SW 1271 (cell line): ENCODE results near the gene MRPS14.
A peak's percentile ranks its signal among the peaks of the same experiment; 100 is the strongest.
"Not testable (repeated sequence)": the region's sequence is repeated elsewhere in the genome, so short reads cannot be mapped to it uniquely, and the experiment has no call there.

Experiments used
- DNase-seq, 2 experiments: peaks; one replicate each; lab custom pipeline; 2025; lab: John Stamatoyannopoulos, UW

MRPS14 gene

DNA sequence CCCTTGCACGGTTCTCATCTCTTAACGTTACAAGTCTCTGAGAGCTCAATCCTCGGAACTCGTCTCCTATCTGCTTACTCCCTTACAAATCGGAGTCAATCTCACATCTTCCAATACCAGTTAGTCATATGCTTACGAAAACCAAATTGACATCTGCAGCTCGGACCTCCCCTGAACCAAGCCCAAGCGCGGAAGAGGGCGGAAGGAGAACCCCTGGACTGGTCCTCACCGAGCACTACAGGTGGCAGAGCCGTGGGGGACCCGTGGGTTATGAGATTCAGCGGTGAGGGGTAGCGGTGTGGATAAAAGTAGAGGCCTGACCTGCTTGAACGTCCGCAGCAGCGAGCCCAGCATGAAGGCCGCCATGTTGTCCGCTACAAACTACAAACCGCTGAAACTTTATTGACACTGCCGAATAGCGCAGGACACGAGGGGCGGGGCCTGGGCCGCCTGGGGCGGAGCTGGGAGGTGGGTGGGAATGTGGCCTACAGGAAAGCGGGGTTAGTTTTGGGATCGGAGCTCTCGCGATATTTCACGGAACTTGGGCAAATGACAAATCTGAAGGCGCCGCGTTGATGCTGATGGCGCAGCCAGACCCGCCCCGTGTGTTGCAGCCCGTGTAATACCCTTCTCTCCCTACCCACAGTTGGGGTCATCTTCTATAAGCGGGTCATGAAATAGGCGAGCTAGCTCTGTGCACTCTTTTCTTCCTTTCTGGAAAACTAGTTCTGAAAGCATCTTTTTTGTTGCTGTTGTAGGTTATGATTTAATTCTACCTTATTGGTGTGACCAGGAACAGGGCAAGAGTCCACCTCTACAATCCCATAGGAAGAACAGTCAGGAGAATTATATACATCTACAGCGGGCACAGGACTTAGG is at the start of gene MRPS14:
Gene MRPS14 (minus strand): TSS at position 383 of the 879 bp plus-strand sequence. CDS start 17 bp downstream, at position 366.
- DNase-seq, result peak; percentile 82 to 90

DNA sequence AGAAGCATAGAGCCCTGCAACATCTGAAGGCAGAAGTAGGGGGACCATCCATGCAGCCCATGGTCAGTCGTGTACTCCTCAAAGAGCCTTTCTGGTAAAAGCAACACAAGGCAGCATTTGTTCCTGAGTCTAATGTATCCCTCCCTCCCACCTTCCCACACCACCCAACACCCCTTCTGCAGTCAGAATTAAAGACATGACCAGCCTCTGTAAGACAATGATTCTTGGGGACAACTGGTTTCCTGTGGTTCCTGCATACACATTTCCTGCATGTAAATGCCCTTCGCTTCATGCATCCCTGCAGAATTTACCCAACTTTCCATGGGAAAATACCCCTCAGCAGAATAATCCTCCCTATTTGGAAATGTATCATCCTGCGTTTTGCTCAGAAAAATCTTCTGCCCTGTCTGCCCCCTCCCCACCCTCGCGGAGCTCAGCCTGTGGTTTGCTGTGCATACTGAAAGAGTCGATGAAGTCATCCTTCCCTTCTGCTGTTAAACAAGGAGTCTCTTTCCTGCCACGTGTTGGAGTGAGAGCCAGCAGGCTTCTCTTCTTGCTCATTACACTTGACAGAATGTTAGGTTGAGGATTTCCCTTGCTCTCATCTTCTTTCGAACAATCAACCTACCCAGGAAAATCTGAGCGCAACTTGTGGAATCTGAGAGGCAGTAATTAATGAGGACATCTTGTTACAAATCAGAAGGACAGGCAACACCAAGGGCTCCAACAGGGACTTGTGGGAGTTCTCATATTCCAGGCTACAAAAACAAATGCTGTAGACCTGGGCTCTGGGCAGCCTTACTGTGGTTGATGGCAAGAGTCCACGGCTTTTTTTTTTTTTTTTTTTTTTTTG is 49.1 kb upstream of the MRPS14 start:
- DNase-seq, result no peak

DNA sequence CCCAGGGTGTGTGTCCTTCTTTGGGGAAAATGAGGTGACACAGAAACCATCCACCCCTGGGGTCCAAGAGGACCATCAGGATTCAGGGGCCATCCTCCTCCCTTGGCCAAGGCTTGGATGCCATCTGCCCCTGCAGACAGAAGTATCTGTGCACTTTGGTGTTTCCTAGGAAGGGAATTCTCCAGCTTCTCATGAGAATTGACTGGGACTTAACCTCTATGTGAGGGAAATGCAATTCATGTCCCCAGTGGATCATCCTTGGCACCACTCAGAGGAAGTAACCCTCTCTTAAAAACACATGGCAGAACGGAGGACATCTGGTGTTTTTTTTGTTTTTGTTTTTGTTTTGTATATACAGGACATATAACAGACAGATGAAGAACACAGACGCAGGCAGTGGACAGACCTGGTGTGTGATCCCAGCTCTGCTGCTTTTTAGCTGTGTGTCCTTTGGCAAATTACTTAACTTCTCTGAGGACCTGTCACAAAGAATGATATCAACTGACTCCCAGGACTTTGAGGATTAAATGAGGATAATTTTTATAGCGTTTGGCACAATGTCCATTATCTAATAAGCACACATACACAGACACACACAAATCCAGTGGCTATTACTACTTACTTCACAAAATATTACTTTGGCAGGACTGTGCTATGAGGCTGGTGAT is 48.2 kb upstream of the MRPS14 start:
- no peak for DNase-seq

DNA sequence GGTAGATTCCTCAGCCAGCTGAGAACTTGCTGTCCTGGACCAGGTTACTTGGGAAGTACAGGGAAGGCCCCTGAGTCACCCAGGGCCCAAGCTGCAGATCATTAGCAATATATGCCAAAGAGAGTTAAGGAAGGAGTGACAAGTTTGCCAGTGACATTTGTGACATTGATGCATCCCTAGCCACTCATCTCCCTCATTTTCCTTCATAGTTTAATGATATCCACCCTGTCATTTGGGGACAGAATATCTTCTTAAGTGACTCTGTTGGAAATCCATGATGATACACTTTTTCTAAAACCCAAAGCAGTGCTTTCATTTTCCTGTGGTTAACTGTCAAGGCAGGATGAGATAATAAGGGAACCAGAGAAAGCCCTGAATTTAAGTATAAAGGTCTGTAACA is 47.6 kb upstream of the MRPS14 start:
- DNase-seq, result no peak

DNA sequence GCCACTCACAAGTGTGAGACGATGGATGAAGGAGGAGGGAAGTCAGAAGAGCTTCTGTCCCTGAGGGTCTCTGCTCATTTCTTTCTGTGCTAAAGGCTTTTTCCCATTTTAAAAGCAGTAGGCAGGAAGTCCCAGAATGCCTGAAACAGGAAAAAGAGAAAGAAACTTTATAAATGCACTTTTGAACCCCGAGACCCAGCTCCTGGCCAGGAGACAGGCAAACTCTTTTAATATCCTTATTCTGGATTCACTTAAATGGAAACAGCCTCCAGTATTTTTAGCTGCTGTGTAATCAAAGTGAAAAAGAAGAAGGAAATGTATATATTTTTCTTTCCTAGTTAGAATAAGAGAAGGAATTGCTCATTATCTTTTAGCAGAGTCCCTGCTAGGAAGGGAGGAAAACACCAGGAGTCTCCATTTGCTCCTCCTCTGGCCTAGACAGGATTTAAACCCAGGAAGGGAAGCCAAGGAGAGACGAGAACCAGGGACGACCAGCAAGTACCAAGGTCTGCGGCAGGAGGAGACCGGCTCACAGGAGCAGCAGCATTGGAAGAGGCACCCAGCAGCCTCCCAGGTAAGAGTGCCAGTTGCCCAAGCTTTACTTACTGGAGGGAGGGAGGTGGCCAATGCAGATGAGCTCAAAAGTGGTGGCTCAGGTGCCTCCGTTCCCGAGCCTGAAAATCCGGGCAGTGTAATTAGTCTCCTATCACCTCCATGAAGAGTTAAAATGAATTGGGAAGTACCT is 44.3 kb upstream of the MRPS14 start, which contains the start of gene TNN:
Gene TNN (plus strand): TSS at position 472 of the 745 bp plus-strand sequence. CDS start 9,586 bp downstream, outside the sequence.
- no peak for DNase-seq

DNA sequence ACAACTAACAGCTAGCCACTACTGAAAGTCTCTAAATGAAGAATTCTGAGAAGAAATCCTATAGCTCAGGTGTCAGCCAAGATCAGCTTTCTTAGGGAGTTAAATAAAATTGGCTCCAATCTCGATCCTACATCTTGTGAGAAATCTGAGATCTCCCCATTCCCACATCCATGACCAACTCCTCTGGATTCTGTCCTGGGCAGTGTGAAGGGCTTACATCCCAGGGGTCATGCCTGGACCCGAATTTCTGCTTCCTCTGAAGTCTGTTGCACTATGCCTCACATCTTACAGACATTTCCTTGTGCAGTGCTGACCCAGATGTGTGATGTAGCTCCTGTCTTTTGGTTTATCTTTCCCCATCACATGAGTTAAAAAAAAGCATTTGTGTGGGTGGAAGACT is 39.6 kb upstream of the MRPS14 start:
- DNase-seq, result no peak

DNA sequence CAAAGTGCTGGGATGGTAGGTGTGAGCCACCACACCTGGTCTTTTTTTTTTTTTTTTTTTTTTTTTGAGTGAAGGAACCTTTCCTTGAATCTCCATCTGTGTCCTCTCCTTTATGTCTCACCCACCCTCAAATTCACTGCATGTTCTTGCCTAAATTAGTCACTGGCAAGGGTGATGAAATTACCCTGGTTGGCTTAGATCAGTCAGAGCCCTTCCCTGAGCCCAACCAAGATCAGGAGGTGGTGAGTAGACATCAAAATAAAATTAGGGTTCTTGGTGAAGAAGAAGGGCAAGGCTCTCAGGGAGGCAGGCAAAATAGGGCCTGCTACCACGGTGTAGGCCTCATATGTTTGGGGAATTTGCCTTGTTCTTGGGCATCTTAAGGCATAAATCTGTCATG is 39.1 kb upstream of the MRPS14 start:
- no peak for DNase-seq

DNA sequence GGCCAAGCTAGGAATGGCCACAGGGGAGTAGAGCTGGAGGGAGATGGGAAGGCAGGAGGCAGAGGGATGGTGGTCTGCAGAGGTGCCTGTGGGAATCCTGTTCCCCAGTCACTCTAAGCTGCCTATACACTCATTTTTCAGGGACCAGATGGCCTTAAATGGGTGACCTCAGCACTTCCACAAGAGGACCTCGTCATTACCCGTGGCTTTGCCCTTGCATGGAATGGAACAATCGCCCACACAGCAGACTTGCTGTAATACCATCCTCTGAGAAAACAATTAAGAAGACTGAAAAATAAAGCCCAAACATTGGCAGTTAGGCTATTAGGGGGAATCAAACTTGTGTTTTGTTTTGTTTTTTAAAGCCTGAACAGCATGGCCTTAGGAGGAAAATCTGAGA is 31.5 kb upstream of the MRPS14 start:
- no peak for DNase-seq

DNA sequence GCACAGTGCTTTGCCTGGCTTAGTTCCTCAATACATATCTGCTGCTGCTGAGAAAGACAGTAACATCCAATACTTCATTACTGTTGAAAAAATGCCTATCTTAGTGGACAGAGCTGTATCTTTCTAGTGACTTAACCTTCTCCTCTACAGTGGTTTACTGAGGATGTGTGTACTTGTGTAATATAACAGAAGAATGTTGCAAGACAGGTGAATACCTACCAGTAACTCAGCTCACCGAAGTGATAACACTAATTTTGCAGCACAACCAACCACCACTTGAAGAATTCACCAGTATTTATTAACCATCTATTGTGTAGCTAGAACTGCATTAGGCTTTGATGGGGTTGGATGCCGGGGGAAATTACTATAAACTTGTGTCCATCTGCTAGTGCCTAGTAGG is 27.8 kb upstream of the MRPS14 start:
- DNase-seq, result no peak

DNA sequence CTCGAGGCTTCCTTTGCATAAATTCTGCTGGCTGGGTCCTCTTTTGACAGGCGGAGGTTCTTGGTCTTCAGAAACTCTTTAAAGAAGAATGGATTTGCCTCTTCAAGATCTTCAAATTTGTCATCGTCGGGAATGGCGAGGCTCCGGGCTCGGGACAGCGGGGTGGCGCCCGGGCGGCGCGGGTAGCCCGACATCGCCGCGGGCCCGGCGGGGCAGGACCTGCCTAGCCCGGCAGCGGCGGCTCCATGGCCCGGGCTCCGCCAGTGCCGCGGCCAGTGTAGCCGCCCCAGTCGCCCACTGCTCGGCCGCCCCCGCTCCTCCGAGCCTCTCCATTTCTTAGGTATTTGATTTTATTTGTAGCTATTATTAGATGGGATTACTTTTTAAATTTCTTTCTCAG is 22.3 kb upstream of the MRPS14 start:
- DNase-seq, result no peak

DNA sequence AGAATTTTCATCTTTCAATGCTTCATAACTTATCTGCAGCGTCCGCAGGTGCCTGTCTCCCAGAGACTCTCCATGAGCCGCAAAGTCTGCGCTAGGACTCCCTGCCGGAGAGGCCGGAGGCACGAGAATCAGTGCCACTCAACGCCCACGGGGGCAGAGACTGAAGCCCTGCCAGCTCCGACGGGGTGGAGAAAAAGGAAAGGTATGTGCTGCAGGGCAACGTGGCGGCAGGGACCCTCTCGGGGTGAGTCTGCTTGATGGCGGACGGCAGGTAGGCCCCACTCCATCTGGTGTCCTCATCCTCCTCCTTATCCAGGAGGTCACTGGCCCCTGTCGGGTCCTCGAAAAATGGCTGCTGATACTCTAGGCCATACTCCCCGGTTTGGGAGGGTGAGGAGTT is 21.9 kb upstream of the MRPS14 start:
- DNase-seq, result no peak

DNA sequence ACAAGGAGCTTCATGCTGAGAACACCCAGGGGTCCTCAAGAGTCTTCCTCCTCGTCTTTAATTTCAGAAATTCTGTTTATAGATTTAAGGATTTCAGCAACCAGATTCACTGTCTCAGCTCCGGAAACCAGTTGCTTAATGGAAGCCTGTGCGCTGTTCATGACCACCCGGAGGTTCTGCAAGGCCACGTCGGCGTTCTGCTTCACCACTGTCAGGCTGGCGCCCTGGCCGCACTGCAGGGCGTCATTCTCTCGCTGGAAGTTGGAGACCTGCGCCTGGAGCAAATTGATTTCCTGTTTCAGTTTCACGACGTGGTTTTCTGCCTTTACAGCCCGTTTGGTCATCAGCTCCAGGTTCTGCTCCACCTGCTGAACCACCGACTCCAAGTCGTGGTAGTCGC is 21.4 kb upstream of the MRPS14 start:
- DNase-seq, result not testable (repeated sequence)

DNA sequence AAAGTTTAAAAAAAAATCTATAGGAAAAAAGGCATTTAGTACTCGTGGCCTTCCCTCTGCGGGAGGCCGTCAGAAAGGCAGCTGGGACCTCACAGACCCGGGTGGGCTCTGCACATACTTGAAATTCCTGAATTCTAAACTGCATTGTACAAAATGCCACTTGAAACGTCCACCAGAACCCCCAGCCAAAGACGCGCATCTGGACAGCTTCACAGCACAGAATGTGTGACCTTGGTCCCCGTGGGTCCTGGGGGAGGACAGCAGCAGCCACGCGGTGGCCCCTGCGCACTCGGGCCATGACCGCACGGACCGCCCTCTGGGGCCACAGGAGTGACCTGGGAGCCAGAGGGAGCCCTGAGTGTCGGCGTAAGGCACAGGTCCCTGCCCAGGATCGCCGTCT is 20.6 kb upstream of the MRPS14 start:
- DNase-seq, result no peak

DNA sequence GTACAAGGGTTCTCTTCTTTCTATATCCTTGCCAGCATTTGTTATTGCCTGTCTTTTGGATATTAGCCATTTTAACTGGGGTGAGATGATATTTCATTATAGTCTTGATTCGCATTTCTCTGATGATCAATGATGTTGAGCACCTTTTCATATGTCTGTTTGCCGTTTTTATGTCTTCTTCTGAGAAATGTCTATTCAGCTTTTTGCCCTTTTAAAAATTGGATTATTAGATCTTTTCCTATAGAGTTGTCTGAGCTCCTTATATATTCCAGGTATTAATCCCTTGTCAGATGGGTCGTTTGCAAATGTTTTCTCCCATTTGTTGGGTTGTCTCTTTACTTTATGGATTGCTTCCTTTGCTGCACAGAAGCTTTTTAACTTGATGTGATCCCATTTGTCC is 19.4 kb upstream of the MRPS14 start:
- no peak for DNase-seq

DNA sequence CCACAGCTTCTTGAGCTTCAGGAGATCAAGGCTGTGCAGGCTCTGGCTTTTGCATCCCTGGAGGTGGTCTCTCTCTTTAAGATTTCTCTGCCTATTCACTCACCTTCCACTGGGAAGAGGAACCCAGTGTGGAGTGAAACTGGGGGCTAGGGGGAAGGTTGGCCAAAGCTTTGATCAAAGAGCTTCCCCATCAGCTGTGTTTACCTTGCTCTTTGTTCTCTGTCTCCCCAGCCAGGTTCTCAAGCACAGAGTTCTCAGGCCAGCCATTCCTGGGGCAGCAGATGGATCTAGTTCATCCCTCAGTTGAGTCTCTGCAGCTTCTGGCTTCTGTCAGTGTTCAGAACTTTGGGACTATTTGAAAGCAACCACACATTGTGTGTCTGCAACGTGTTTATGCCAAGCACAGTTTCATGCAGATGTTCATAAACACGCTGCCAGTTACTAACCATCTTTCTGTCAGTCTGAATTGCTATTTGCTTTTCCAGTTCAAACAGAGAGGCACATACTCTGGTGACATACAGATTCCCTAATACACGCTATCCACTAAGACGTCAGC is 17.2 kb upstream of the MRPS14 start:
- DNase-seq, result no peak

DNA sequence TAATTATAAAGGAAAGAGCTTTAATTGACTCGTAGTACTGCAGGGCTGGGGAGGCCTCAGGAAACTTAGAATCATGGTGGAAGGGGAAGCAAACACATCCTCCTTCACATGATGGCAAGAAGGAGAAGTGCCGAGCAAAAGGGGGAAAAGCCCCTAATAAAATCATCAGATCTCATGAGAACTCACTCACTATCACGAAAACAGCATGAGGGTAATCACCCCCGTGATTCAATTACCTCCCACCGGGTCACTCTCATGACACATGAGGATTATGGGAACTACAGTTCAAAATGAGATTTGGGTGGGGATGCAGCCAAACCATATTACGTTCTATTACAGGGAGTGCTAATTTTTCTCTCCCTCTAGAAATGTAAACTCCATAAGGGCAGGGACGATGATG is 14.2 kb upstream of the MRPS14 start:
- no peak for DNase-seq

DNA sequence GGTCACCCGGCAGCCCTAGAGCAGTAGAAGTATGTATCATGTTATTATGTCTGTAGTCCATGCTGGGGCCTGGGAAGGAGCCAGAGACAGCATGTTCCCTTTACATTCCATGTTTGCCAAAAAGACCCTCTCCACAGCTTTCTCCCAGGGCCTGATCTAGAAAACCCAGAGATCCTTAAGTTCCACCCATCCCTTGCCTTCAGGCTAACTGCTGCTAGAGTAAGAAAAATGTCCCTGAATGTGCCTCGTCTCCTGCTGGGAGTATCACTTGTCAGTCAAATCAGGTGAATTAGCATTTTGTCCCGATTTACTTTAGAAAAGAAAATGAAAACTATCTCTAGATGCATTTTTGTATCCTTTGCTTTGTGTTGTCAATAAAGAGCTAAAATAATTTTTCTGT is 13.3 kb upstream of the MRPS14 start:
- no peak for DNase-seq

DNA sequence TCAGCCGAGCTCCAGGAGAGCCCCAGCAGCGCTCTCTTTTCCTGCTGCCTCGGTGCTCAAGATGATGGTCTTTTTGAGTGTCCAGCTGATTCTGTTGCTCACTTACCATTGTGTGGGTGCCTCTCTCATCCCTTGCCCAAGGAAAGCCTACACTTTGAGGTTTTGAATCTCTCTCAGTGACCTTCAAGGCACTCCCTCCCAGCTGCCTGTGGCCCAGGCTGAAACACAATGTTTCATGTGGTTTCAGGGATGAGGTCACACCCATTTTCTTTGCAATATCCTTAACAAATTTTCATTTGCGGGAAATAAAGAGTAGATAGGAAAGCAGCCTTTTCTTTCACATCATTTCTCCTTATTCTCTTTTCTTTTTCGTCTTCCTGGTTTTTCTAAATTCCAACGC is 12.6 kb upstream of the MRPS14 start:
- no peak for DNase-seq

DNA sequence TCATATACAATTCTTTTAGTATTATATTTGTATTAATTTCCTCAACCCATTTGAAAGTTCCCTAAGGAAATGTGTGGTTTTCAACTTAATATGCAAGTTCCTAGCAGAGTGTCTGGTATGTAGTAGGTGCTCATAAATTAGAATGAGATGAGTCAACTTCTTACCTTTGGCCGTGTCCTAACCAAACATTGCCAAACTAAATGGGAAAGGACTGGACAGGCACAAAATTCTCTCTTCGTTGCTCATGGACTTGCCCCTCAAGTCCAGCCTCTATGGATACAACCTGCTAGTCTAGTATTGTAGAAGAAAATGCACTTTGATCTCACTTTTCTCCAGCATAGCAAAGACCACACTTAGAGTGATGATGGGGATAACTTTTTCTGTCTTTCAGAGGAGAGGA is 11.6 kb upstream of the MRPS14 start:
- DNase-seq, result no peak

DNA sequence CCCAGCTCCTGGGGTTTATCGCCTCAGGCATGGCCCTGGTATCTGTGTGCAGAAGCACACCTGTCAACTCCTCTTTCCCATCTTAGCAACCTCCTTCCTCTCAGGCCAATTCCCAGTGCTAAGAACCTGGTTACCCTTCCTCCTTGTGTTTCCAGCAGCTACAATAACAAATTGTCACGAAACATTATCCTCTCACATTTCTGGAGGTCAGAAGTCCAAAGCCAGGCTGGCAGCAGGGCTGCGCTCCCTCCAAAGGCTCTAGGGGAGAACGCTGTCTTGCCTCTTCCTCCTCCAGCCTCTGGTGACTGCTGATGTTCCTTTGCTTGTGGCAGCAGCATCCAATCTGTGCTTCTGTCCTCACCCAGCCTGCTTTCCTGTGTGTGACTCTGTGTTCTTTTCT is 10.7 kb upstream of the MRPS14 start:
- DNase-seq, result no peak

DNA sequence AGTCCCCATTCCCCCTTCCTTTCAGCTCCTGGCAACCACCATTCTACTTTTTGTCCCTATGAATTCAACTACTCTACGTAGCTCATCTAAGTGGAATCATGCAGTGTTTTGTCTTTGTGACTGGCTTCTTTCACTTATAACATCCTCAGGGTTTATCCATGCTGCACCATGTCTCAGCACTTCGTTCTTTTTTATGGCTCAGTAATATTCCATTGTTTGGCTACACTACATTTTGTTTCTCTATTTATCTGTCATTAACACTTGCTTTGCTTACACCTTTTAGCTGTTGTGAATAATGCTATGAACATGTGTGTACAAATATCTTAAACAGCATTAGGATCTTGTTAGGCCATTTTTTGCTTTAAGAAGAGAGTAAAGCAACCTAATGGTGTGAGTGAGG is 1.5 kb upstream of the MRPS14 start:
- no peak for DNase-seq

DNA sequence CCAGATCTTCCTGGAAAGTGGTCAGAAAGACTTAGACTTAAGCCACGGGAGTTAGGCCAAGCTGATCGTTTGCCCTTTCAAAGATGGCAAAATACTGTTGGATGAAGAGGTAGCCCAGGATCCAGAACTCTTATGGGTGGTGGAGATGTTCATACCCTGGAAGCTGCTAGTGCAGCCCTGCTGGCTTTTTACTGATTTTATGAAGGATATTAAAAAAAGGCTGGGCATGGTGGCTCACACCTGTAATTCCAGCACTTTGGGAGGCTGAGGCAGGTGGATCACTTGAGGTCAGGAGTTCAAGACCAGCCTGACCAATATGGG is 657 bp upstream of the MRPS14 start:
- not testable (repeated sequence) for DNase-seq
